ENCODE data around the gene PTK7.

The PTK7 gene

GRCh38 chr6:43089874-43090558 lies 13.9 kb downstream of the PTK7 start:
- Histone ChIP-seq H3K4me1 (ENCODE audit: insufficient read depth, low read length) (peaks cover 44% of the 10 kb centered on the region), H3K9me3 (ENCODE audit: insufficient read depth, low read depth, low read length) (no peaks in the 10 kb centered on the region), H3K9ac (ENCODE audit: low read depth, low read length) (peak overlapping the region; percentile 60), H3K27ac (ENCODE audit: low read depth, low read length) (peak overlapping the region; percentile 95), H3K27me3 (ENCODE audit: insufficient read depth, low read length) (no peaks in the 10 kb centered on the region), H3K4me3 (ENCODE audit: low read length) (peak overlapping the region; percentile 30), H3K36me3 (ENCODE audit: insufficient read depth, low read length) (no peaks in the 10 kb centered on the region)
- WGBS, result 12% methylated on average over 8 of the region's 8 CpGs

DNA sequence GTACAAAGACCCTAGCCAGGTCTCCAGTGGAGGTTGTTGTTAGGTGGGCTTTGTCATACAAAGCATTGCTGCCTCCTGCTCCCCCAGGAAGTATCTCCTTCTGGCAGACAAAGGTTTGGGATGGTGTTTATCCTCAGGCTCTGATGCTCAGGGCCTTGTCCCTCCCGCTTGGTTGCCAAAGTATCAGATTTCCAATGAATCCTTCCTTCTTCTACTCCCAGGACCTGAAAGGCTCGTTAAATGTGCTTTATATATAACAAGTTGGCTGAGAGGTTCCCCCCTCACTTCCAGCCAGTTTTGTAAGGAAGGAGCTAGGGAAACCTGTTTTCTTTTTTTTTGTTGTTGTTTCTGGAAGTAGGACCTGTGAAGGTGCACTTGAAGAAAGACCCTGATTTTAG lies 14.4 kb downstream of the PTK7 start:
- H3K9me3 ChIP-seq (ENCODE audit: insufficient read depth, low read depth, low read length), result no peaks in the 10 kb centered on the region
- H3K4me3 ChIP-seq (ENCODE audit: low read length), result peak overlapping the region; percentile 30
- peak overlapping the region; percentile 95 for H3K27ac ChIP-seq (ENCODE audit: low read depth, low read length)
- H3K27me3 ChIP-seq (ENCODE audit: insufficient read depth, low read length), result no peaks in the 10 kb centered on the region
- H3K4me1 ChIP-seq (ENCODE audit: insufficient read depth, low read length), result peaks cover 48% of the 10 kb centered on the region
- no peaks in the 10 kb centered on the region for H3K36me3 ChIP-seq (ENCODE audit: insufficient read depth, low read length)
- H3K9ac ChIP-seq (ENCODE audit: low read depth, low read length), result peak overlapping the region; percentile 60
- WGBS, result no CpG with 5 or more reads among the region's 2 CpGs

DNA sequence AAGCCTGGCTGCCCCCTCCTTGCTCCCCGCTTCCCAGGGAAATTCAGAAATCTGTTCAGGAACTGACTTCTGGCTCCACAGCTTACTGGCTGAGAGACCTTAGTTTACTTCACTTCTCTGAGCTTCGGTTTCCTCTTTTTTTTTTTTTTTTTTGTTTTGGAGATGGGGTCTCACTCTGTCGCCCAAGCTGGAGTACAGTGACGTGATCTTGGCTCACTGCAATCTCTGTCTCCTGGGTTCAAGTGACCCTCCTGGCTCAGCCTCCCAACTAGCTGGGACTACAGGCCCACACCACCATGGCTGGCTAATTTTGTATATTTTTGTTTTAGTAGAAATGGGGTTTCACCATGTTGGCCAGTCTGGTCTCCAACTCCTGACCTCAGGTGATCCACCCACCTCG lies 14.9 kb downstream of the PTK7 start:
- H3K27ac ChIP-seq (ENCODE audit: low read depth, low read length), result peak overlapping the region; percentile 95
- H3K4me3 ChIP-seq (ENCODE audit: low read length), result peak overlapping the region; percentile 30; the same call in 1 of the 2 replicates
- no peaks in the 10 kb centered on the region for H3K36me3 ChIP-seq (ENCODE audit: insufficient read depth, low read length)
- H3K27me3 ChIP-seq (ENCODE audit: insufficient read depth, low read length), result no peaks in the 10 kb centered on the region
- peaks cover 53% of the 10 kb centered on the region for H3K4me1 ChIP-seq (ENCODE audit: insufficient read depth, low read length)
- peak overlapping the region; percentile 47 for H3K9ac ChIP-seq (ENCODE audit: low read depth, low read length)
- 68% methylated on average over 4 of the region's 5 CpGs for WGBS
- H3K9me3 ChIP-seq (ENCODE audit: insufficient read depth, low read depth, low read length), result no peaks in the 10 kb centered on the region

- H3K27me3 ChIP-seq (ENCODE audit: insufficient read depth, low read length), result no peaks in the 10 kb centered on the region
- 86% methylated on average over 8 of the region's 10 CpGs for WGBS
- H3K27ac ChIP-seq (ENCODE audit: low read depth, low read length), result peak overlapping the region; percentile 95; the same call in 1 of the 2 replicates
- H3K4me1 ChIP-seq (ENCODE audit: insufficient read depth, low read length), result peaks cover 58% of the 10 kb centered on the region
- no peak overlapping the region for H3K4me3 ChIP-seq (ENCODE audit: low read length)
- no peaks in the 10 kb centered on the region for H3K9me3 ChIP-seq (ENCODE audit: insufficient read depth, low read depth, low read length)
- H3K9ac ChIP-seq (ENCODE audit: low read depth, low read length), result no peak overlapping the region
- no peaks in the 10 kb centered on the region for H3K36me3 ChIP-seq (ENCODE audit: insufficient read depth, low read length)
Measured at GRCh38 chr6:43091436-43091991, 15.4 kb downstream of the PTK7 start.

DNA sequence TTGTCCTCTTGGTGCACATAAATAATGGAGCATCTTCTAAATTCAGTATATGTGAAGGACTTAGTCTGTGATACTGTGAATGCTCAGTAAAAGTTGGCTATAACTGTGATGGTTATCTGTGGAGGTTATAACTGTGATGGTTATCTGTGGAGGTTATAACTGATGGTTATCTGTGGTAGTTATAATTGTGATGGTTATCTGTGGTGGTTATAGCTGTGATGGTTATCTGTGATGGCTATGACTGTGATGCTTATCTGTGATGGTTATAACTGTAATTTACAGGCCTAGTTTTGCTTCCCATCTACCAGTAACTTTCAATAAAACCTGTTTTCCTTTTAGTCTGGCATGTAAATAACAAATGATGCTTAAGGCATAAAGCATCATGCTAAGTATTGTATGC lies 16.5 kb downstream of the PTK7 start:
- Histone ChIP-seq H3K4me3 (ENCODE audit: low read length) (no peak overlapping the region), H3K36me3 (ENCODE audit: insufficient read depth, low read length) (no peaks in the 10 kb centered on the region), H3K4me1 (ENCODE audit: insufficient read depth, low read length) (peaks cover 69% of the 10 kb centered on the region), H3K9ac (ENCODE audit: low read depth, low read length) (no peak overlapping the region), H3K27me3 (ENCODE audit: insufficient read depth, low read length) (no peaks in the 10 kb centered on the region), H3K27ac (ENCODE audit: low read depth, low read length) (no peak overlapping the region), H3K9me3 (ENCODE audit: insufficient read depth, low read depth, low read length) (no peaks in the 10 kb centered on the region)

GRCh38 chr6:43093436-43094289 lies 17.5 kb downstream of the PTK7 start:
- no peak overlapping the region; the same call in 1 of the 2 replicates for H3K4me3 ChIP-seq (ENCODE audit: low read length)
- WGBS, result 80% methylated on average over 9 of the region's 9 CpGs
- no peak overlapping the region for H3K27ac ChIP-seq (ENCODE audit: low read depth, low read length)
- peaks cover 71% of the 10 kb centered on the region for H3K4me1 ChIP-seq (ENCODE audit: insufficient read depth, low read length)
- H3K36me3 ChIP-seq (ENCODE audit: insufficient read depth, low read length), result no peaks in the 10 kb centered on the region
- no peaks in the 10 kb centered on the region for H3K9me3 ChIP-seq (ENCODE audit: insufficient read depth, low read depth, low read length)
- H3K9ac ChIP-seq (ENCODE audit: low read depth, low read length), result no peak overlapping the region
- no peaks in the 10 kb centered on the region for H3K27me3 ChIP-seq (ENCODE audit: insufficient read depth, low read length)

DNA sequence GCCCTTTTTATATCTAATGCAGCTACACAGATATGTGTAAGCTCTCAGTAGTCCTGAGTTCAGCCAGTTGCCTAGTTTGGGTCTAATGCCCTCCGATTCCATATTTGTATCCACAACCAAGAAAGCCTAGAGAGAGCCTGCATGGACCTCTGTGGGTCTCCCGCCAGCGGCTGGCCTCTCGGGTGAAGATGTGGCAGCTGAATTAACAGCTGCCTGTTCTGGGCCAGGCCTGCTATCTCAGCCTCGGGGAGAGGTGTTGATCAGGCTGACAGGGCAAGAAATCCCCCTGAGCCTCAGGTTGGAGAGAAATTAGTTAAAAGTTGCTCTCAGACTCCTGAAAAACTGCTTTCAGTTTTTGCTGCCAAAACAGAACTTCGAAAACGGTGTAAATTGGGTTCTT lies 19.8 kb downstream of the PTK7 start:
- no peak overlapping the region for H3K4me3 ChIP-seq (ENCODE audit: low read length)

GRCh38 chr6:43096451-43097097 lies 20.5 kb downstream of the PTK7 start:
- Histone ChIP-seq H3K9ac (ENCODE audit: low read depth, low read length) (peak overlapping the region; percentile 39), H3K4me3 (ENCODE audit: low read length) (no peak overlapping the region), H3K9me3 (ENCODE audit: insufficient read depth, low read depth, low read length) (no peaks in the 10 kb centered on the region), H3K4me1 (ENCODE audit: insufficient read depth, low read length) (peaks cover 42% of the 10 kb centered on the region), H3K36me3 (ENCODE audit: insufficient read depth, low read length) (no peaks in the 10 kb centered on the region), H3K27me3 (ENCODE audit: insufficient read depth, low read length) (no peaks in the 10 kb centered on the region), H3K27ac (ENCODE audit: low read depth, low read length) (peak overlapping the region; percentile 34)
- 41% methylated on average over 8 of the region's 8 CpGs for WGBS

More for the DNA sequence above, 19.8 kb downstream of the PTK7 start:
- Histone ChIP-seq H3K4me1 (ENCODE audit: insufficient read depth, low read length) (peaks cover 49% of the 10 kb centered on the region), H3K36me3 (ENCODE audit: insufficient read depth, low read length) (no peaks in the 10 kb centered on the region), H3K27ac (ENCODE audit: low read depth, low read length) (peak overlapping the region; percentile 34), H3K9ac (ENCODE audit: low read depth, low read length) (peak overlapping the region; percentile 7; the same call in 1 of the 2 replicates), H3K27me3 (ENCODE audit: insufficient read depth, low read length) (no peaks in the 10 kb centered on the region), H3K9me3 (ENCODE audit: insufficient read depth, low read depth, low read length) (no peaks in the 10 kb centered on the region)
- WGBS, result 63% methylated on average over 7 of the region's 7 CpGs

DNA sequence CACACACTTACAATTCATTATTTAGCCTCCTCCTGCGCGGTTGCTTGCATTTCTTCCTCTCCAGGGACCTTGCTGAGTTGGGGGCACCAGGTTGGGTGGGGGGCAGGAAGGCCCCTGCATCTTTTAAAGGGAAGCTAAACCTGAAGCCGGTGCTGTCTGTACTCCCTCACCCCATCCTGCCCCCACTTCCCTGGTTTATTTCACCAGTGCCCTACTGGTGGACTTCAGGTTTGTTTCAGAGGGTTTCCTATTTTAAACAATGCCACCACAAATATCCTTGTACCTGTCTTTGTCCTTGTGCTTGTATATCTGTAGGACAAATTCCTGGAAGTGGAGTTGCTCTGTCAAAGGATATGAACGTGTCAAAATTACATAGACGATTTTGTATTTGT lies 21.0 kb downstream of the PTK7 start:
- peak overlapping the region; percentile 39; the same call in 1 of the 2 replicates for H3K9ac ChIP-seq (ENCODE audit: low read depth, low read length)
- H3K27me3 ChIP-seq (ENCODE audit: insufficient read depth, low read length), result no peaks in the 10 kb centered on the region
- 76% methylated on average over 5 of the region's 5 CpGs for WGBS
- H3K36me3 ChIP-seq (ENCODE audit: insufficient read depth, low read length), result no peaks in the 10 kb centered on the region
- H3K4me1 ChIP-seq (ENCODE audit: insufficient read depth, low read length), result peaks cover 41% of the 10 kb centered on the region
- H3K27ac ChIP-seq (ENCODE audit: low read depth, low read length), result peak overlapping the region; percentile 34
- no peaks in the 10 kb centered on the region for H3K9me3 ChIP-seq (ENCODE audit: insufficient read depth, low read depth, low read length)
- H3K4me3 ChIP-seq (ENCODE audit: low read length), result no peak overlapping the region

DNA sequence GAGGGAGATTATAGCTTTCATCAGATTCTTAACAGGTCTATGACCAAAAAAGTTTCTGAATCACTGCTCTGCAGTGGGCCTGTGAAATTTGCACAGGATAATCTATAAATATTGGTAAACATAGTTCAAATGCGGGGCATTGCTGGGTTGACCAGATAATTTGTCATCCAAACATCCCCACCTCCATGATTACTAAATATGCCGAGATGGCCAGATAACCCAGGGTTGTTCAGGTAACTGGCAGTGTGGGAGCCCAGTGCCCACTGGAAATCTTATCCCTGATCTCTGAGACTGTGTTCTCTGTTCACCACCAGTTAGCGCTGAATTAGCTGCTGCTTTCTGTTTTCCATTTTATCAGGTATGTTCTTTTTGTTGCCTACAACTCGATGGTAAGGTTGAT lies 21.4 kb downstream of the PTK7 start:
- Histone ChIP-seq H3K27me3 (ENCODE audit: insufficient read depth, low read length) (no peaks in the 10 kb centered on the region), H3K4me1 (ENCODE audit: insufficient read depth, low read length) (peaks cover 41% of the 10 kb centered on the region), H3K36me3 (ENCODE audit: insufficient read depth, low read length) (no peaks in the 10 kb centered on the region), H3K4me3 (ENCODE audit: low read length) (no peak overlapping the region), H3K27ac (ENCODE audit: low read depth, low read length) (no peak overlapping the region; the same call in 1 of the 2 replicates), H3K9ac (ENCODE audit: low read depth, low read length) (no peak overlapping the region), H3K9me3 (ENCODE audit: insufficient read depth, low read depth, low read length) (no peaks in the 10 kb centered on the region)
- WGBS, result 92% methylated on average over 4 of the region's 4 CpGs

DNA sequence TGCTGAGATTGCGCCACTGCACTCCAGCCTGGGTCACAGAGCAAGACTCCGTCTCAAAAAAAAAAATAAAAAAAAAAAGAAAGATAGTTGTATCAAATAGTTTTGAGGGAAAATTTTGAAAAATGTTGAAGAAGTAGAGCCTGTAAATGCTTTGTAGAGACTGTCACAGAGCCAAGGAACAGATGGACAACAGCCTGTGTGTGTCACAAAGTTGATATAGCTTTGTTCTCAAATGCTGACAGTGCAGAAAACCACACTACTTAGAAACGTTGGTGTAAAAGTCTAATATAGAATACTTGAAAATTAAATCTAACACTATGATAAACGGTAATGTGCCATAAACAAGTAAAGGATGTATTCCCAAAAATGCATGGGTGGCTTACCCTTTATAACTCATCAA lies 25.4 kb downstream of the PTK7 start:
- 100% methylated on average over 3 of the region's 4 CpGs for WGBS
- Histone ChIP-seq H3K9me3 (ENCODE audit: insufficient read depth, low read depth, low read length) (no peaks in the 10 kb centered on the region), H3K4me3 (ENCODE audit: low read length) (no peak overlapping the region), H3K36me3 (ENCODE audit: insufficient read depth, low read length) (no peaks in the 10 kb centered on the region), H3K27me3 (ENCODE audit: insufficient read depth, low read length) (no peaks in the 10 kb centered on the region), H3K27ac (ENCODE audit: low read depth, low read length) (no peak overlapping the region), H3K9ac (ENCODE audit: low read depth, low read length) (no peak overlapping the region), H3K4me1 (ENCODE audit: insufficient read depth, low read length) (peaks cover 34% of the 10 kb centered on the region)

Data from HUES64 (cell line).